ENCODE results near the gene RWDD1.
"Not testable (repeated sequence)": the region's sequence is repeated elsewhere in the genome, so short reads cannot be mapped to it uniquely, and the experiment has no call there.

The RWDD1 gene

DNA sequence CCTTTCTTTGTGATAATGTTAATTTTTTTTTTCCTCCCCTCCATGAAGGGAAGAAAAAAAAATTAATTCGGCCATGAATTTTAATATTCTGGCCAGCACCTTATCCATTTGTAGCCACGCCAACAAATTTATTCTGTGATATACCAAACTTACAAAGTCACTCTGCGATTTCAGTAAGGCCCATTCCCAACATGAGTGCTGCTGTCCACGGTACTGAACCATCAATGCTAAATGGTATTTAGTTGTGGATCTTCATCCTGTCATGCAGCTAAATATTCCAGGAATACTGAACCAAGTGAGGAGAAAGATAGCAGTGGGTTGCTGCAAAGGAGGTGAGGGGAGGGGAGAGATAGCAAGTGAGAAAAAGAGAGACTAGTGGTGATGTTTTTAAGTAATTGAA, 25.5 kb downstream of the RWDD1 start:
- H3K79me2 ChIP-seq (ENCODE audit: insufficient read depth, low read length), result no peaks in the 10 kb centered on the region
- H3K36me3 ChIP-seq (ENCODE audit: insufficient read depth, low read length), result peaks cover 24% of the 10 kb centered on the region
- H3K9me3 ChIP-seq (ENCODE audit: low read length), result no peaks in the 10 kb centered on the region
- H3F3A ChIP-seq (ENCODE audit: insufficient read depth, low read length), result no peaks in the 10 kb centered on the region
- H3K4me2 ChIP-seq (ENCODE audit: low read length), result no peak overlapping the region
- no peak overlapping the region for H2AFZ ChIP-seq (ENCODE audit: low read length)
- H3K9me2 ChIP-seq (ENCODE audit: low read depth, low read length), result no peaks in the 10 kb centered on the region
- no peak for TF ChIP-seq EZH2 (IDR thresholded peaks at IDR 0.05; ENCODE audit: borderline replicate concordance, low read length)
- TF ChIP-seq, protein P1, sequence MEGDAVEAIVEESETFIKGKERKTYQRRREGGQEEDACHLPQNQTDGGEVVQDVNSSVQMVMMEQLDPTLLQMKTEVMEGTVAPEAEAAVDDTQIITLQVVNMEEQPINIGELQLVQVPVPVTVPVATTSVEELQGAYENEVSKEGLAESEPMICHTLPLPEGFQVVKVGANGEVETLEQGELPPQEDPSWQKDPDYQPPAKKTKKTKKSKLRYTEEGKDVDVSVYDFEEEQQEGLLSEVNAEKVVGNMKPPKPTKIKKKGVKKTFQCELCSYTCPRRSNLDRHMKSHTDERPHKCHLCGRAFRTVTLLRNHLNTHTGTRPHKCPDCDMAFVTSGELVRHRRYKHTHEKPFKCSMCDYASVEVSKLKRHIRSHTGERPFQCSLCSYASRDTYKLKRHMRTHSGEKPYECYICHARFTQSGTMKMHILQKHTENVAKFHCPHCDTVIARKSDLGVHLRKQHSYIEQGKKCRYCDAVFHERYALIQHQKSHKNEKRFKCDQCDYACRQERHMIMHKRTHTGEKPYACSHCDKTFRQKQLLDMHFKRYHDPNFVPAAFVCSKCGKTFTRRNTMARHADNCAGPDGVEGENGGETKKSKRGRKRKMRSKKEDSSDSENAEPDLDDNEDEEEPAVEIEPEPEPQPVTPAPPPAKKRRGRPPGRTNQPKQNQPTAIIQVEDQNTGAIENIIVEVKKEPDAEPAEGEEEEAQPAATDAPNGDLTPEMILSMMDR (IDR thresholded peaks at IDR 0.05; ENCODE audit: low read length), result no peak
- H3K4me3 ChIP-seq (ENCODE audit: low read depth, low read length, poor library complexity, severe bottlenecking), result no peak overlapping the region
- H4K20me1 ChIP-seq (ENCODE audit: insufficient read depth, low read length), result no peaks in the 10 kb centered on the region
- H3K9ac ChIP-seq (ENCODE audit: low read length), result no peak overlapping the region
- no peaks in the 10 kb centered on the region for H3K27me3 ChIP-seq (ENCODE audit: insufficient read depth, low read length)
- no peaks in the 10 kb centered on the region for H3K4me1 ChIP-seq (ENCODE audit: insufficient read depth, low read length, severe bottlenecking)
- no peak overlapping the region for H3K27ac ChIP-seq (ENCODE audit: low read depth, low read length, poor library complexity, severe bottlenecking)

GRCh38 chr6:116603916-116604315, 32.6 kb downstream of the RWDD1 start:
- not testable (repeated sequence) for H3K4me3 ChIP-seq (ENCODE audit: low read depth, low read length, poor library complexity, severe bottlenecking); H3K4me2 ChIP-seq (ENCODE audit: low read length); H3K27me3 ChIP-seq (ENCODE audit: insufficient read depth, low read length); H4K20me1 ChIP-seq (ENCODE audit: insufficient read depth, low read length); H3K79me2 ChIP-seq (ENCODE audit: insufficient read depth, low read length); H3F3A ChIP-seq (ENCODE audit: insufficient read depth, low read length); H3K36me3 ChIP-seq (ENCODE audit: insufficient read depth, low read length); H3K9me3 ChIP-seq (ENCODE audit: low read length); H3K4me1 ChIP-seq (ENCODE audit: insufficient read depth, low read length, severe bottlenecking); H3K9ac ChIP-seq (ENCODE audit: low read length); H3K9me2 ChIP-seq (ENCODE audit: low read depth, low read length); H3K27ac ChIP-seq (ENCODE audit: low read depth, low read length, poor library complexity, severe bottlenecking); H2AFZ ChIP-seq (ENCODE audit: low read length)

DNA sequence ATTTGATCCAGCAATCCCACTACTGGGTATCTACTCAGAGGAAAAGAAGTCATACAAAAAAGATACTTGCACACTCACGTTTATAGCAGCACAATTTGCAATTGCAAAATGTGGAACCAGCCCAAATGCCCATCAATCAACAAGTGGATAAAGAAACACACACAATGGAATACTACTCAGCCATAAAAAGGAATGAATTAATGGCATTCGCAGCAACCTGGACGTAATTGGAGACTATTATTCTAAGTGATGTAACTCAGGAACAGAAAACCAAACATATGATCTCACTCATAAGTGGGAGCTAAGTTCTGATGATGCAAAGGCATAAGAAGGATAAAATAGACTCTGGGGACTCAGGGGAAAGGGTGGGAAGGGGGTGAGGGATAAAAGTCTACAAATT, 33.6 kb downstream of the RWDD1 start:
- H3K27ac ChIP-seq (ENCODE audit: low read depth, low read length, poor library complexity, severe bottlenecking); H4K20me1 ChIP-seq (ENCODE audit: insufficient read depth, low read length); H3K79me2 ChIP-seq (ENCODE audit: insufficient read depth, low read length); H3K27me3 ChIP-seq (ENCODE audit: insufficient read depth, low read length); H3K36me3 ChIP-seq (ENCODE audit: insufficient read depth, low read length); H2AFZ ChIP-seq (ENCODE audit: low read length); H3K4me2 ChIP-seq (ENCODE audit: low read length); H3K9me3 ChIP-seq (ENCODE audit: low read length); H3K9ac ChIP-seq (ENCODE audit: low read length); H3K4me1 ChIP-seq (ENCODE audit: insufficient read depth, low read length, severe bottlenecking); H3K4me3 ChIP-seq (ENCODE audit: low read depth, low read length, poor library complexity, severe bottlenecking); H3F3A ChIP-seq (ENCODE audit: insufficient read depth, low read length); H3K9me2 ChIP-seq (ENCODE audit: low read depth, low read length): not testable (repeated sequence)

DNA sequence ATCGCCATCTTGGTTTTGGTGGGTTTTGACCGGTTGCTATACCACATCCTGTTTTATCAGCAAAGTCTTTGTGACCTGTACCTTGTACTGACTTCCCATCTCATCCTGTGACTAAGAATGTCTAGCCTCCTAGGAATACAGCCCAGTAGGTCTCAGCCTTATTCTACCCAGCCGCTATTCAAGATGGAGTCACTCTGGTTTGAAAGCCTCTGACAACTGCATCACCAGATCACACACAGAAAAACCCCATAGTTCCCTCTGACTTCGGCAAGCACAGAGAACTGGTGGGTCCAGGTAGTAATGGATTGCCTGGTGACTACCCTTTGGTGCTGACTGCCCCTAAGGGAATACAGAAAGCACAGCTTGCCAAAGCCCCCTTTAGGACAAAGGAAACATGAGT, 34.6 kb downstream of the RWDD1 start:
- Histone ChIP-seq H3F3A (ENCODE audit: insufficient read depth, low read length) (no peaks in the 10 kb centered on the region), H3K9me2 (ENCODE audit: low read depth, low read length) (no peaks in the 10 kb centered on the region), H3K4me1 (ENCODE audit: insufficient read depth, low read length, severe bottlenecking) (no peaks in the 10 kb centered on the region), H3K9ac (ENCODE audit: low read length) (no peak overlapping the region), H3K4me2 (ENCODE audit: low read length) (no peak overlapping the region), H3K4me3 (ENCODE audit: low read depth, low read length, poor library complexity, severe bottlenecking) (no peak overlapping the region), H3K27ac (ENCODE audit: low read depth, low read length, poor library complexity, severe bottlenecking) (no peak overlapping the region), H3K27me3 (ENCODE audit: insufficient read depth, low read length) (no peaks in the 10 kb centered on the region), H4K20me1 (ENCODE audit: insufficient read depth, low read length) (no peaks in the 10 kb centered on the region), H3K79me2 (ENCODE audit: insufficient read depth, low read length) (no peaks in the 10 kb centered on the region), H3K36me3 (ENCODE audit: insufficient read depth, low read length) (no peaks in the 10 kb centered on the region), H3K9me3 (ENCODE audit: low read length) (no peaks in the 10 kb centered on the region), H2AFZ (ENCODE audit: low read length) (no peak overlapping the region)
- TF ChIP-seq EZH2 (IDR thresholded peaks at IDR 0.05; ENCODE audit: borderline replicate concordance, low read length), result no peak
- TF ChIP-seq, protein P1 (IDR thresholded peaks at IDR 0.05; ENCODE audit: low read length), result no peak
